ENCODE results near the gene ANKRD65.
"Not testable (repeated sequence)": the region's sequence is repeated elsewhere in the genome, so short reads cannot be mapped to it uniquely, and the experiment has no call there.

The ANKRD65 gene

DNA sequence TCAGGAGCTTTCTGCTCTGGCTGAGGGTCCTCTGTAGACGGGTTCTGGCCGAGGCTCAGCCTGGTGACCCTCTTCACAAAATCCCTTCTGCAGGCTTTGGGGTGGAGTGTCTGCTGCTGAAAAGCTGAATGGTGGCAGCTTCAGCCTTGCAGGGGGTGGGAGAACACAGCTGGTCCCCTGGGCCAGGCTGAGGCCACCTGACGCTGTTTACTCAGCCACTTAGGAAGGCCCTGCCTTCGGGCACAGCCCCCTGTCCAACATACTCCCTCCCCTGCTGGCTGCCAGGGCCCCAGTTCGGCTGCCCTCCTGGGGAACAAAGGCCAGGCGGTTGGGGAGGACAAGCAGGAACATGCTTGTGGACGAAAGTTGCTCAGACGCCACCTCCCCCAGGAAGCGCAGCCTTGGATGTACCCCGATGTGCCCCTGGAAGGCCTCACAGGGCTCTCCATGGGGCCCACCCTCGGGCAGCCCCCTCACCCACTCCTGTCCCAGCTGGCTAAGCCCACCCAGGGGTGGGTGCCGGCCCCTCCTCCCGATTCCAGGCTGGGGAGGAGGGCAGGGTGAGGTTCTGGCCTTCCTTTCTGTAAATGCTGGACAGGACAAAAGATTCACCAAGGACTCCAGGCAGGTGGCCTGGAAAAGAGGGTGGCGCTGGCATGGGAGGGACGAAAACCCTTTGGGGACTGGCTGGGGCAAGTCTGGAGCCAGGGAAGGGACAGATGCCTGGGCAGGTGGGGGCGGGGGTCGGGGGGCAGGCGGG is at the start of gene ANKRD65:
TSS of gene ANKRD65 (minus strand) at position 130 of the 760 bp plus-strand sequence. CDS start 271 bp downstream, outside the sequence.
- FAIRE-seq = no peak
- no peak for DNase-seq (ENCODE audit: insufficient read length, low spot score)

DNA sequence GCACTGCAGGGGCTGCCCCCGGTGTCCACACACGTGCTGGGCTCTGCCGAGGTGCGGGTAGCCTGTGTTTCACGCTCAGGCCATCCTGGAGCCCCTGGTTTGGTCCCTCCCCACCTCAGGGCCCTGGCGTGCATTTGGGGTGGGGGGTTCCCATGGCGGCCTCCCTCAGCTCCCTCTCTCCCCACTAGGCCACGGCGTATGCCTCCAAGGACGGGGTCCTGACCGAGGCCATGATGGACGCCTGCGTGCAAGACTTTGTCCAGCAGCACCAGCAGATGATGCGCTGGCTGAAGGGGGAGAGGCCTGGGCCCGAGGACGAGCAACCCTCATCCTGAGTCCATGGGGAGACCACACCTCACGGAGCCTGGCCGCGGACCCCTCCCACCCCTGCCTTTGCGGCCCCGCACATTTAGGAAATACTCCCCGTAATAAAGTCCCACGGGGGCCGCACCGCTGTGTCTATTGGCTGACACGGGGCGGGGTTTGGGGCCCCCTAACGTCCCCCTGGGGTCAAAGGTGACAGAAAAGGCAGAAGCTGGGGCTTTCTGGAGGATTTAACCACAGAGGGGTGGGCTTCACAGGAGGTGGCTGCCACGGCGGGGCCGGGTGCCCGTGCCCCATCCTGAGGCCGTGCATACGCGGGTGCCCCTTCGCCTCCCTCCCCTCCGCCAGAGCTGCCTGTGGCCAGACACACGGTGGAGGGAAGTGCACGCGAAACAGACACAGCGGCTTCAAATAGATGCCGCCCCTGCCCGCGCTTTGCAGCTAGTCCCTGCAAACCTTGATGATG is 47.3 kb upstream of the ANKRD65 start:
- FAIRE-seq; DNase-seq (ENCODE audit: insufficient read length, low spot score): not testable (repeated sequence)

DNA sequence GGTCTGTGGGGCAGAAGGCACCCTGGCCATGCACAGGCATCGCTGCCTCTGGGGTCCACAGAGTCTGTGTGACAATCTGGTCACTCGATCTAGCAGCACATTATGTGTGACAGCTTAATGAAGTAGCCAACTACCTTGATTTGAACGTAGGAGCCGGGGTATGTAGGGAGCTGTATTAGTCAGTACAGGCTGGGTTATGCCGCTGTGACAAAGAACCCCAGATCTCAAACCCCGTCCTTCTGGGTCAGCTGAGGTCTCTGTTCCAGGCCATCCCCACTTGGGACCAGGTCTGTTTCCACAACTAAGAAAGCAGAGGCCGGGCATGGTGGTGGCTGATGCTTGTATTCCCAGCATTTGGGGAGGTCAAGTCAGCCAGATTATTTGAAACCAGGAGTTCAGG is 42.2 kb upstream of the ANKRD65 start:
- FAIRE-seq = no peak
- no peak for DNase-seq (ENCODE audit: insufficient read length, low spot score)

DNA sequence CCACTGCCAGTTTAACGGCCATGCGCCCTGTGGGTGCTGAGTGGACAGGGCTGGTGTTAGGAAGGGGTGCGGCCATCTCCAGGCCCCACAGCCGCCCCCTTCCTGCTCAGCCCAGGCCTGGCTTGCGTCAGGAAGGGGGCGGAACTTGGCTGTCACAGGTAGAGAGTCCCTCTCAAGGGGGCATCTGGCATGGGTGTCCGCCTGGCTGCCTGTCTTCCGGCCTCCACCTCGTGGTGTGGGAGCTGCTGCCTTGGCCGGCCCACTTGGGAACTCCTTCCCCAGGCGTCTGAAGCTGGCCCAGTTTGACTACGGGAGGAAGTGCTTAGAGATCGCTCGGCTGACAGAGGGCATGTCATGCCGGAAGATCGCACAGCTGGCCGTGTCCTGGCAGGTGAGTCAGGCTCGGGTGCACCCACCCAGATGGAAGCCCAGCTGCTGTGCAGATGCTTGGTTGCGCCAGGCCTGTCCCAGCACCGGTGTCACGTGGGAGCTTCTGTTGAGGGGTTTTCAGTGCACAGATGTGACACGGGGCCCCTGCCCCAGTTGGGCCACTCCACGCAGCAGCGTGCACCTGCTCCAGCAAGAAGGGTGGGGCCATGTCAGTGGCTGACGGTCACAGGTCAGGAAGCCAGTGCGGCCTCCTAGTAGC is 41.4 kb upstream of the ANKRD65 start:
- no peak for FAIRE-seq
- DNase-seq (ENCODE audit: insufficient read length, low spot score) = no peak

DNA sequence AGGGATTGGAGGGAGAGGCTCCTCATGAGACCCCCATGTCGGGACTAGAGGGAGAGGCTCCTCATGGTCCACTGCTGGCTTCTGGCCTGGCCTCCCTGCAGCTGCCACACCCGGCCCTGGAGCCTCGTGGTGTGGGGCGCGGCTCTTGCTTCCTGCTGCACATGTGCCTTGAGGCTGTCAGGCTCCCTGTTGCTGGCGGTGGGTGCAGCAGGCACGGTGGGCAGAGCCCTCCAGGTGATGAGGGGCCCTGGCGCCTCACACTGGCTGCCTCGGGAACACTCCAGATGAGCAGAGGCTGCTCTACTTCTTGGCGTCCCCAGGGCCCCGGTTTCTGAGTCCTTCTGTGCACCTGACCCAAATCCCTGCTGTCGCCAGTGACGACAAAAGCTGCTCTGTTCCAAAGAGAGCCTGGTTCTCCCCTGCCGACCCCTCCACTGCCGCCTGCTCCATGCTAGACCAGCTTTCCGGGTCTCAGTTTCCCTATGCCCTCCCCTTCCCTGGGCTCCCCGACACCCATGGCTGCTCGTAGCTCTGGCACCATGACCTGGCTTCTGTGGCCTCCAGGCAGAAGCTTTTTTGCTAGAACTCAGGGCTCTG is 40.7 kb upstream of the ANKRD65 start:
- DNase-seq (ENCODE audit: insufficient read length, low spot score) (no peak), FAIRE-seq (no peak)

DNA sequence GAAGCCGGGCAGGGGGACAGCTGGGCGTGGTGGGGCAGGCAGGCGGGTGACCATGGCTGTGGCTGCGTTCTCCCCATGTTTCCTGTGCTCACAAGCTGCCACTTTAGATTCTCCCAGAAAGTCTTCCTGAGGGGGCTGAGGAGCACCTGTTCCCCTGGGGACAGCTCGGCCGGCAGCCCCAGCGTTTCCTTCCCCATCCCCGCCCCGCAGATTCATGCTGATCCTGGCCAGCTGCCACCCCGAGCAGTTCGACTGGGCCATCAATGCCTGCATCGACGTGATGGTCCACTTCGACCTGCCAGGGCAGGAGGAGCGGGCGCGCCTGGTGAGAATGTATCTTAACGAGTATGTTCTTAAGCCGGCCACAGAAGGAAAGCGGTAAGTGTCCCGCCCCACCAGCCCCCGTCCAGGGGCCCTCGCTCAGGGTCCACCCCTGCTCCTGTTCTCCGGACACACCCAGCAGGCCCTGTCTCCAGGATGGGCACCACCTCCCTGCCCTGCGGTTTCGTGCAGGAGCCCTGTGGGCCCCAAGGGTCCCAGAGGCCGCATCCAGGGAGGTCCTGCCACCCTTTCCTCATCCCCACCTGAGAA is 39.6 kb upstream of the ANKRD65 start:
- no peak for DNase-seq (ENCODE audit: insufficient read length, low spot score)
- no peak for FAIRE-seq

DNA sequence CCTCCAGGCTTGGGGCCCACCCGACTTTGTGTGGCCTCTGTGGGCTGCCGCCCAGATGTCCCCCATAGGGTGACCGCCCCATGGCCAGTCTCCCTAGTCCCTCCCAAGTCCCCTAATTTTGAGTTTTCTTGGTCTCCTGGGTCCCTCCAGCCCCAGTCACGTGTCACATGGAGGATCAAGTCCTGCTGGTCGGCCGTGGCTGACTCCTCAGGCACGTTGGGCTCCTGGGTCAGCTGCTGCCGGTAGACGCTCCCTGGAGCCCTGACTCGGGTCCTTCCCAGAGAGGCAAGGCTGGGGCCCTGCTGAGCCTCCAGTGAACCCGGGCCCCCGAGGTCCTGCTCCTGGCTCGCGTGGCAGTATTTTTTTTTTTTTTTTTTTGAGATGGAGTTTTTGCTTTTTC is 38.6 kb upstream of the ANKRD65 start:
- FAIRE-seq; DNase-seq (ENCODE audit: insufficient read length, low spot score): not testable (repeated sequence)

DNA sequence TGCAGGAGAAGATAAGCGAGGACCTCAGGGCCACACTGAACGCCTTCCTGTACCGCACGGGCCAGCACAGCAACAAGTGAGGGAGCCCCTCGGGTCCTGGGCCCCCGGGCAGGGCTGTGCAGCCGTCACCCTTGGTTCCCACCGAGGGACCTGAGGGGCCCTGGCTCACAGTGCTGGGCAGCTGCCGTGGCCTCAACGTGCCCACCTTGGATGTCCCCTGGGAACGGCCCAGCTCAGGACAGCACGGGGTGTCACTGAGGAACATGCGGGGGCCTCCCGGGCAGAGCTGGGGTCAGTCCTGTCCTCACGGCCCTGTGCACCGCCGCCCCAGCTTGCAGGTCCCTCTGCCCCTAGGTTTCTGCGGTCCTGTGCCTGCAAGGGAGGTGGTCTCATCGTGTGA is 38.1 kb upstream of the ANKRD65 start:
- not testable (repeated sequence) for FAIRE-seq; DNase-seq (ENCODE audit: insufficient read length, low spot score)

DNA sequence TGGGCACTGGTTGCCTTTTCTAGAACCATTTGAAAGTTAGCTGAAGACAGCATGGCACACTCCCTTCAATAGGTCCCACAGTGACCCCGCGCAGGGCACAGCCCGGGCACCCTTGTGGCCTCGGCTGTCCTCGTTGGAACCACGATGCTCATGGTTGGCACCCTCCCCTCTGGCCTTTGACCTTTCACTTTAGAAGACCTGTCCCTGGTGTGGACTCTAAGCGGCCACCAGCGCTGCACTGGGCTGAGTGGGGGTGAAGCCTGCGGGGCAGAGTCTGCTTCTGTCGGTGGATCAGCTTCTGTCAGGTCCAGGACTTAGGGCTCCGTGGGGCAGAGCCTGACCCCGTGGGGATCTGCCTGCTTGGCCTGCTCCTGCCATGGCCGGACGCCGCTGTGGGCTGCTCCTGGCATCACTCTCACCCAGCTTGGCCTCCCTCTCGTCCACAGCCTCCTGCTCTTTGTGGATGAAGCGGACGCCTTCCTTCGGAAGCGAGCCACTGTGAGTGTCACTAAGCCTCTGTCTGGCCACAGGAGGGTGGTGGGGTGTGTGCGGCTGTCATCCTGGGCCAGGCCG is 35.7 kb upstream of the ANKRD65 start:
- not testable (repeated sequence) for DNase-seq (ENCODE audit: insufficient read length, low spot score); FAIRE-seq

DNA sequence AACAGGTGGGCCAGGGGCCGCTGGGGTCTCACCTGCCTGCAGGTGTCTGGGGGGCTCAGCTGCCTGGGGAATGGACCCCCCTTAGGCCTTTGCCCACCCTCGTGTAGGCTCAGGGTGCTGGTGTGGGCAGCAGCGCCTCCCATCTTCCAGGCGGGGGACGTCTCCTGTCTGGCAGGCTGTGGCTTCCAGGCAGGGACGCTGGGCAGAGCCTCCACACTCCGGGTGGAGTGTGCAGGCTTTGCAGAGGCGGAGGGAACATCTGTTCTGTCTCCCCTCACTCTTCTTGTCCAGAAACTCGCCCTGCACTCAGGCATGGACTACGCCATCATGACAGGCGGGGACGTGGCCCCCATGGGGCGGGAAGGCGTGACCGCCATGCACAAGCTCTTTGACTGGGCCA is 34.9 kb upstream of the ANKRD65 start:
- FAIRE-seq; DNase-seq (ENCODE audit: insufficient read length, low spot score): not testable (repeated sequence)

DNA sequence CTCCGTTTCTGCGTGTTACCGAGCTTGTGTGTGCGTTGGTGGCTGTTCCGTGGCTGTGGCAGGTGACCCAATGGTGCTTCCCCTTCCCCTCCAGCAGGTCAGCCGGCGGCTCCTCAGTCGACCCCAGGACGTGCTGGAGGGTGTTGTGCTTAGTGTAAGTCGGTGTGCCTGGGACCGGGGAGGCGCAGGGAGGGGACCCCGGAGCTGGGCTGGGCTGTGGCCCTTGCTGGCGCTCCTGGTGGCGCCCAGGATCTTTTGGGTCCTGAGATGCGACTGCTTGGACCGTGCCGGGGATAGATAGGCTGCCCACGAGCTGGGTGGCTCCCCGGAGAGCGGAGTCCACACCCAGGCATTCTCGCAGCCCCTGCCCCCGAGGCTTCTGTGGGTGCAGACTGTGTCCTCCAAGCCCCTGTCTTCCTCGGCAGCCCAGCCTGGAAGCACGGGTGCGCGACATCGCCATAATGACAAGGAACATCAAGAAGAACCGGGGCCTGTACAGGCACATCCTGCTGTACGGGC is 34.3 kb upstream of the ANKRD65 start:
- no peak for FAIRE-seq
- no peak for DNase-seq (ENCODE audit: insufficient read length, low spot score)

DNA sequence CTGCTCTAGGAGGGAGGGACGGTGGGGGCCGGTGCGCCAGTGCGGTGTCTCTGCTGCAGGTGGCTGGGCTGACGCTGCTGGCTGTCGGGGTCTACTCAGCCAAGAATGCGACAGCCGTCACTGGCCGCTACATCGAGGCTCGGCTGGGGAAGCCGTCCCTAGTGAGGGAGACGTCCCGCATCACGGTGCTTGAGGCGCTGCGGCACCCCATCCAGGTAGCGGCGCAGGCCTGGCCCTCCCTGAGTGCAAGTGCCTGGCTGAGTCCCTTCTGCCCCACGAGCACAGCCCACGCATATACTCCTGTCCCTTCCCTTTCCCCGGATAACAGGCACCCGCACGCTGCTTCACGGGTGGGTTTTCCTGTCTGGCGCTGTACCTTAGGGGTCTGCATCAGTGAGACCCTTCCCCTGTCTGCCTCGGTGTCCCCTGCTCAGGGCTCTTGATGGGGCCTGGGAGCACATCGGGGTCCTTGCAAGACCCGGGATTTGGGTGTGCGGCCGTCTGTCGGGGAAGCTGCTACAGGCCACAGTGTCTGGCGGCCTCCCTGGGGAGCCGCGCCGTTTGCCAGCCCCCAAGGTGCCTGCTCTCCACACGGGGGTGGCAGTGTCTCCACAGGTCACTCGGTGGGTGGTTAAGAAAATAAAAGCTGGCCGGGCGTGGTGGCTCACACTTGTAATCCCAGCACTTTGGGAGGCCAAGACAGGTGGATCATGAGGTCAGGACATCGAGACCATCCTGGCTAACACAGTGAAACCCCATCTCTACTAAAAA is 33.4 kb upstream of the ANKRD65 start:
- not testable (repeated sequence) for DNase-seq (ENCODE audit: insufficient read length, low spot score); FAIRE-seq

DNA sequence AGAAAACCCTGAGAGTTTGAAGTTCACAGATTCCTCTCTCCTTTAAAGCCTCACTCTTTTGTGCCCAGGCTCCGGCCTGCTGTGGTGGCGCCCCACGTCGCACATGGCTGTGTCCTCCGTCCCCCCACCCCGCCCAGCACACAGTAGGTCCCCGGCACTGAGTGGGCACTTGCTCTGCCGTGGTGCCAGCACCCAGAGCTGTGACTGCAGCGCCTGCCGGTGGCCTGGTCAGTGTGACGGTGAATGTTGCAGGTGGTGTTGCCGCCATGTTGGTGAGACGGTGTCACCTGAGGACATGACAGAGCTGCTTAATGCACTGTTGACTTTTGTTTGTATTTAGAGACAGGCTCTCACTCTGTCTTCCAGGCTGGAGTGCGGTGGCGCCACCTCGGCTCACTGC is 31.8 kb upstream of the ANKRD65 start:
- FAIRE-seq = no peak
- no peak for DNase-seq (ENCODE audit: insufficient read length, low spot score)

DNA sequence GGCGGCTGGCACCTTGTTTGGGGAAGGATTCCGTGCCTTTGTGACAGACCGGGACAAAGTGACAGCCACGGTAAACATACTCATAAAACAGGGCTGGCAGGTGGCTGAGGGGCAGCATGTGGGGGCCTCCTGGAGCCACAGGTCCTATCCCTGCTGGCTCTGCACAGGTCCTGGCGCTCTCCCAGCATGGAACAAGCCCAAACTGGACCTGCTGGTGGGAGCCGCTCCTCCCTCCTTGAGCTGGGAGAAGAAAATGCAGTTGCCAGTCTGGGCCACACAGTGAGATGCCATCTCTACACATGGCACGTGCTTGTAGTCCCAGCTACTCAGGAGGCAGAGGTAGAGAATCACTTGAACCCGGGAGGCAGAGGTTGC is 31.3 kb upstream of the ANKRD65 start:
- not testable (repeated sequence) for DNase-seq (ENCODE audit: insufficient read length, low spot score); FAIRE-seq

DNA sequence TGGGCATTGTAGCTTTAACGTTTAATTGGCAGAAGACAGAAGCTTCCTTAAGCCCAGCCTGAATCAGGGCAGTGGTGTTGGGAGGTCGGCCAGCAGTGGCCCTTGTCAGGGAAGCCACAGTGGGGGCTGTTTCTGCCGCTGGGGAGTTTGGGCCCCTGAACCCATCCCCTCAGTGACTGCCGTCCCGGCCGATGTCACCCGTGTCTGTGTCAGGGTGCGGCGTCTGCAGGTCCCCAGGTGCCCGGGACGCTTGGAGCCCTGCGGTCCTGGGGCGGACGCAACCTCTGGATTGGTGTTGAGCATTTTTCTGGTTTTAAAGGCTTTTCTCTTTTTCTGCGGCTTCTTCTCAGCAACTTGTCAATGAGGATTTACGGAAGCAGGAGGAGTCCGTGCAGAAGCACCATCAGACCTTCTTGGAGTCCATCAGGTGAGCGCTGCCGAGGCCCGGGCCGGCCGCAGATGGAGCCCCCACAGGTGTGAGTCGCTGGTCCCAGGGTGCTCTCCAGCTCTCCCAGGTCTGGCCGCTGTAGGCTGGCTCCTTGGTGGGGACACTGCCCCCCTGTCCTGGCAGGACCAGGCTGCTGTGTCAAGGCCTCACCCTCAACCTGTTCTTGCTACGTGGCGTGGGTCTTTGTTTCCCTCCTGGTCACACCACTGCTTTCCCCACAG is 30.8 kb upstream of the ANKRD65 start:
- FAIRE-seq (no peak), DNase-seq (ENCODE audit: insufficient read length, low spot score) (peak; percentile 4)

DNA sequence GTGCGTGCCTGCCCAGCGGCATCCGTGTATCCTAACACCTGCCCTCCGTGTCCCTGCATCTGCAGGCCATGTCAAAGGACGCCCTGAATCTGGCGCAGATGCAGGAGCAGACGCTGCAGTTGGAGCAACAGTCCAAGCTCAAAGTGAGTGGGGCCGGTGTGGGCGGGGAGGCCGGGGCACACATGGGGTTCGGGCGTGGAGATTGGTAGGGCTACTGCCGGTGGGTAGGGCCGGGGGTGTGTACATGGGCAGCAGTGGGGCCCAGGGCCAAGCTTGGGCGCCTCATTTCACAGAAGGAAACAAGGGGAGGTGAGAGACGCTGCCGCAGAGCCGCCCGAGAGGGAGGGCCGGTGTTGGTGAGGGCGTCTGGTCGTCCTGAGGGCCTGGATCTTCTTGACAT is 29.5 kb upstream of the ANKRD65 start:
- FAIRE-seq = not testable (repeated sequence)

DNA sequence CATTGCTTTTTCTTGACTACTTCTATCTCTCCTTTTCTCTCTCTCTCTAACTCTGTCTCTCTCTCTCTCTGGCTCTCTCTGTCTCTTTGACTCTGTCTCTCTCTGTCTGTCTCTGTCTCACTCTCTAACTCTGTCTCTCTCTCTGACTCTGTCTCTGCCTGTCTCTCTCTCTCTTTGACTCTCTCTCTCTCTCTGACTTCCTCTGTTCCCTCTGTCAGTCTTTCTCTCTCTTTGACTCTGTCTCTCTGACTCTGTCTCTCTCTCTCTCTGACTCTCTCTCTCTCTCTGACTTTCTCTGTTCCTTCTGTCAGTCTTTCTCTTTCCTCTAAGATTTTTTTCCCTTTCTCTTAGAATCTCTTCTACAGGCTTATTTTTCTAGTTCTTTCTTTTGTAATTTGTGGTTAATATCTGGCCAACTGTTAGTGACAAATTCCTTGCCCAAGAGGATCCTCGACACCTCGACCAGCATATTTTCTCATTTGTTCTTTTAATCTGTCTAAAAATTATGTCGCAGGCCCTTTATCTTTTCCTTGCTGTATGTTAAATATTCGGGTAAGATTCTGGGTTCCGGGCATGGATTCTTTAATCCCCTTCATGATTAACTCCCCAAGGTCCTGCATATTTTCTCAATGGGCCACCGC is 28.1 kb upstream of the ANKRD65 start, which contains the start of gene ATAD3C:
TSS of gene ATAD3C (plus strand) at position 591 of the 641 bp plus-strand sequence. CDS start 995 bp downstream, outside the sequence.
- DNase-seq (ENCODE audit: insufficient read length, low spot score) = no peak
- no peak for FAIRE-seq

More for the DNA sequence above, 29.5 kb upstream of the ANKRD65 start:
- not testable (repeated sequence) for DNase-seq (ENCODE audit: insufficient read length, low spot score)

DNA sequence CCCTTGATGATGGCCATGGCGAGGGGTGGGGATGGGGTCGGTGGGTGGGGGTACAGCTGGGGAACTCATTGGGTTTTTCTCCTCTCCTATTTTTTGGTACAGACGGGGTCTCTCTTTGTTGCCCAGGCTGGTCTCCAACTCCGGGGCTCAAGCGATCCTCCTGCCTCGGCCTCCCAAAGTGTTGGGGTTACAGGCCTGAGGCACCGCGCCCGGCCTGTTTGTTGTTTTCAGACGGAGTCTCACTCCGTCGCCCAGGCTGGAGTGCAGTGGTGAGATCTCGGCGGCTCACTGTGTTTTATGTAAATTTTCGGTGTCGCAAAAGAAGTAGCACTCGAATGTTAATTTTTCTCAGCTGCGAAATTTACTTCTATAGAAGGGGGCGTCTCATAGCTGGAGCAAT is 25.6 kb upstream of the ANKRD65 start:
- not testable (repeated sequence) for FAIRE-seq; DNase-seq (ENCODE audit: insufficient read length, low spot score)

Measured in GM19239 (cell line).